ENCODE results near the gene COX7A2L.
"Not testable (repeated sequence)": the region's sequence is repeated elsewhere in the genome, so short reads cannot be mapped to it uniquely, and the experiment has no call there.

Gene COX7A2L

DNA sequence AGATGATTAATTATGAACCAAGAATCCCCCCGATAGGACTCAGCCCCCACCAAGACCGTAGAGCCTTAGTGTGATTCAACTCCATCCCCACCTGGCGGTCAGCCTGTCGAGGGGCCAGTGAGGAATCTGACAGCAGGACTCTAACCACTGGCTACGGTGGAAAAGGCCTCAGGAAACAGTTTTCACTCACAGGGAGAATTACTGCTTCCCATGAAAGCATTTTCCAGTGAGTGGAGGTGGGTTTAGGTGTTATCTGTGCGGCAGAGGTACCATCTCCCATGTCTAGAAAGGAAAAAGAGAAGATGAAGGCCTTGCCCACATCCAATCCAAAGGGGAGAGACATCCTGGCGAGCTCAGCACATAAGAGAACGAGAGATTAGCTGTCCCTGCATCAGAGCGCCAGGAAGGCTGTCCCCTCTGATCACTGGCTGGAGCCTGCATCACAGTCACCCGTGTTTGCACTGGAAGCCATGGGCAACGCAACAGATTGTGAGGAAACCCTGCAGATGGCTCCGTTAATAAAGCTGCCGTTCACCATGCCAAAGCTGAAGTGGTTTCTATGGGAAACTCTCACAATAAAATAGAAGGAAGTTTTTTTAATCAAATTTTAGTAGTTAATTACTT, 22.3 kb downstream of the COX7A2L start:
- no peak for FAIRE-seq

DNA sequence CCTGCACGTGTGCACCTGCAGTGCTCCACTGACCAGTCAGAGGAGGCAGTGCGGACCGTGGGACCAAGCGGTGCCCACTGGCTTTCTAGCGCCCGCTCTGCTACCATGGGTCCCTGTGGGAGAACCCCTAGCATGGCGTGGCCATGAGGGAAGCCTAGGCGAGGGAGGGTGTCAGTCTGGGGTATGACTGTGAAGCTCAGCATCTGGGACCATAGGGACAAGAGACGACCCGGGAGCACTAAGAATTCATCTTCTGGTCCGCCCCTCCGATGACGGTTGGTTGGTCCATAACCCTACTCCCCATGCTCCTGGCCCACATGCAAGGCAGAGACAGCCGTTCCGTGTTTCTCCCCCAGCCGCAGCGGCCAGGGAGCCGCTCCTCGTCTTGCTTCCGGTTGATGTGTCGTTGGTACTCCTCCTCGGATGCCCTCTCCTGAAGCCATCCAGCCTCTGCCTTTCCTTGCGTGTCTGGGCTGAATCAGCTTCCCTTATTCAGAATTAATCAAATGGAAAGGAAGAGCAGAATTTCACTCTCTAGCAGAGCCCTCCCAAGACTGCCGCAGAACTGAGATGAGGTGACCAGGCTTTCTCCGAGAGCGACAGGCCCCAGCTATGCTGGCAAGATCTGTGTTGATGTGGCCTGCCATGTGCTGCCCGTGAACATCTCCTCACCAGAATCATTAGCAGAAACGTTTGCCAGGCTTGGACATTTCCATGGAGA, 23.0 kb downstream of the COX7A2L start:
- no peak for FAIRE-seq

DNA sequence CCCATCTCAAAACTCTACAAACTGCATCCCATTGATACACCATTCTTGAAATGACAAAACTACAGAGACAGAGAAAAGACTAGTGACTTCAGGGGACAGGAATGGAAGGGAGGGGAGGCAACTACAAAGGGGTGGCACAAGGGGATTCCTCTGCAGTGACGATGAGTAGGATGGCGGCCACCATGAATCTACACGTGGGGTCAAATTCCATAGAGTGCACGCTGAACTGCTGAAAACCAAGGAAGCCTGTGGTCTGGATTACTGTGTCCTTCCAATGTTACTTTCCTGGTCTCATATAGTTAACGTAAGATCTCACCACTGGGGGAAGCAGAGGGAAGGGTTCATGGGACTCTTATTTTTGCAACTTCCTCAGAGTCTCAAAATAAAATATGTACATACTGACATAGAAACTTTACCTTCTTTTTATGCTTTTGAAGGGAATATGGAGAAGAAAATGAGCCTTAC, 23.6 kb downstream of the COX7A2L start:
- FAIRE-seq = no peak

- FAIRE-seq = no peak
Observed at GRCh38 chr2:42336361-42336965, 24.6 kb downstream of the COX7A2L start.

GRCh38 chr2:42335514-42336104, 25.4 kb downstream of the COX7A2L start:
- no peak for FAIRE-seq

GRCh38 chr2:42334865-42335264, 26.2 kb downstream of the COX7A2L start:
- FAIRE-seq = not testable (repeated sequence)

GRCh38 chr2:42334220-42334619, 26.8 kb downstream of the COX7A2L start:
- FAIRE-seq = no peak

GRCh38 chr2:42333579-42333978, 27.4 kb downstream of the COX7A2L start:
- no peak for FAIRE-seq

DNA sequence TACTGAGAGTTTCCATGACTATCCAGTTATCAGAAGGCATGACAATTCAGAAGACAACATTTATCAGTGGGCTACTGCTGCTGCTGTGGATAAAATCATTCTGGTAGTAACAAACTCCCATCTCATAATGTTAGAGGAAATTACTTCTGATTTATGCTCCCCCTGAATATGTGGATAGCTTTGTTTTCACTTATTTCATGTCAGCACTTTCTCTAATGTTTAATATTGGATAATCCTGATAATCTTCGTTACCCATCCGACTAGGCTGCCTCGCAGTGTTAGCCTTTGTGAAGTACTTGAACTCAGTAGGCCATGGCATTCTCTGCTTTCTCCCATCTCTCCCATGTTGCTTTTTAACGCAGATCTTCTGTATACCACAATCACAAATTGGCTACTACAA, 28.4 kb downstream of the COX7A2L start:
- no peak for FAIRE-seq

GRCh38 chr2:42331569-42332284, 29.3 kb downstream of the COX7A2L start:
- no peak for FAIRE-seq

GRCh38 chr2:42329736-42330135, 31.3 kb downstream of the COX7A2L start:
- no peak for FAIRE-seq

DNA sequence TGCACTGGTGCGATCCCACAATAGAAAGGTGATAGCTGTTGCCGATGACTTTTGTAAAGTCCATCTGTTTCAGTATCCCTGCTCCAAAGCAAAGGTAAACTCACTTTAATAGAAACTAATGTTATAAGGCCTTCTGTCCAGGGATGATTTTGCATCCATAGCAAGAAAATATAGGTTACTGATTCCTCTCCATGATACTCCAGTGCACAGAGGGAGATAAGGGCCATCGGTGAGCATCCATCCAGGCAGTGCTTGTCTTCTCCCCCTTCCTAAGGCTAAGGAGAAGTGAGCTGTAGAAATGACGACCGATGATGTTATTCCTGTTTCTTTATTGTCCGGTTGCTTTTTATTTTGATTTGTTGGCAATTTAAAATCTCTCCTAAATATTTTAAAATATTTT, 32.1 kb downstream of the COX7A2L start:
- no peak for FAIRE-seq

DNA sequence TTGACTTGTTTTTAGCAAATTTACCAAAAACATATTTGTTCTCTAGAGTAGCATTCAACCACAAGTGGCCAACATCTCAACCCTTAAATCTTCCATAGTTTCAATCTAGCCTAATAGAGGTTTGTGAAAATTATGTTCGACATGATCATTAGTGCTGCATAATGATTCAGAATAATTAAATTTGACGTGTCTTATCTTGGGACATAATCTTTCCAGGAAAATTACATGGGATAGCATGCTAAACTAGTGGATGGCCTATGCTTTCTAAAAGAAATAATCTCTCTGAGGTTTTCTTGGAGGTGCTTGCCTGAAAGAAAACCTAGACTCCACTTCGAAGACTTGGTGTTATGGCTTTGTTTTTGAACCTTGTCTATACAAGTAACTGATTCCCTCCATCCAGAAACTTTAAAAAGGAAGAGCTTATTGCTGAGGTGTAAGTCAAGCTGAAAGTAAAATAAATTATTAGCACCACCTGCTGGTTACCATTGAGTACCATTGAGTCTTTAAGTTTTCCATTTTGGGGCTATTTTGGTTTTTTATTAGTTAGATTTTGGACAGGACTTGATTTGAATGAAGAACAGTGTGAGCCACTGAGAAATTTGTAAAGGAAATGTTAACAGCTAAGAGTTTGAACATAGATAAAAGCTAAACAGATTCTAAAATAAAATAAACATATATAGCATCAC, 32.7 kb downstream of the COX7A2L start:
- no peak for FAIRE-seq

- FAIRE-seq = no peak
Observed at GRCh38 chr2:42327125-42327524, 33.9 kb downstream of the COX7A2L start.

DNA sequence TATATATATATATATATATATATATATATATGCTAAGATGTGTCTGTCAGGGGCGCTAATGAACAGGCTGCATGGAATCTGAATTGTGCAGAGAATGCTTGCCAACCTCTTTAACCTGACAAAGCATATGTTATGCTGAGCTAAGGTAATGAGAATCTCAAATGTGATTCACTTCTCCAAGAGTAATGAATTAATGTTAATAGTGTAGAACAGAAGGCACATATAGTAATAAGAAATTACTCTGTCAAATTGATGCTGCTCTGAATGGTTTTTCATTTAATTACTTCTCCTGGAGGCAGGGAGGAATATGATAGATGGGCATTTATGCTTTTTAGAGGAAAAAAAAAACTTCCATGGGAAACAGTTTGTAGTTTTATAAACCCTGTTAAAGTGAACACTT, 35.4 kb downstream of the COX7A2L start:
- no peak for FAIRE-seq

DNA sequence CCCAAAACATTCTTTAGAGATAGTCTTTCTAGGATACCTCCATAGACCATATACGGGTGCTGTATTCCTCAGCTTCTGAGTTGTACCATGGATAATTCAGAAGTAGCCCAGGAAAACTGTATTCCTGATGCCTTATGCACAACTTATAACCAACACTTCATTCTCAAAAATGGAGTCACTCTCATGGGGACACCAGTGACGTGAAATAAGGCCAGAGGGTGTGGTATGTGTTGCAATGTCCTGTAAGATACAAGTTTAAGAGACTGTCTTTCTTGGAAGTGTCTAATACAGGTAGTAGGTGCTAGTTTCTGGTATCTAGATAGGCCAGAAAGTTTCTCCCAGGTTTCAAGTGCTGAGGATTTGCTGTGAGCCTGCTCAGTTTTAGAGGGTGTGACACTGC, 36.1 kb downstream of the COX7A2L start:
- no peak for FAIRE-seq

DNA sequence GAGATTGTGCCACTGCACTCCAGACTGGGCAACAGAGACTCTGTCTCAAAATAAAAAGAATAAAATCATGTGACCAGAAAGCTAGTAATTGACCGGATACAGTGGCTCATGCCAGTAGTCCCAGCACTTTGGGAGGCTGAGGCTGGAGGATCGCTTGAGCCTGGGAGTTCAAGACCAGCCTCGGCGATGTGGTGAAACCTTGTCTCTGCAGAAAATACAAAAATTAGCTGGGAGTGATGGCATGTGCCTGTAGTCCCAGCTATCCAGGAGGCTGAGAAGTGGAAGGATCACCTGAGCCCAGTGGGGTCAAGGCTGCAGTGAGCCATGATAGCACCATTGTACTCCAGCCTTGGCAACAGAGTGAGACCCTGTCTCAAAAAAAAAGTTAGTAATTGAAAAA, 36.8 kb downstream of the COX7A2L start:
- no peak for FAIRE-seq

DNA sequence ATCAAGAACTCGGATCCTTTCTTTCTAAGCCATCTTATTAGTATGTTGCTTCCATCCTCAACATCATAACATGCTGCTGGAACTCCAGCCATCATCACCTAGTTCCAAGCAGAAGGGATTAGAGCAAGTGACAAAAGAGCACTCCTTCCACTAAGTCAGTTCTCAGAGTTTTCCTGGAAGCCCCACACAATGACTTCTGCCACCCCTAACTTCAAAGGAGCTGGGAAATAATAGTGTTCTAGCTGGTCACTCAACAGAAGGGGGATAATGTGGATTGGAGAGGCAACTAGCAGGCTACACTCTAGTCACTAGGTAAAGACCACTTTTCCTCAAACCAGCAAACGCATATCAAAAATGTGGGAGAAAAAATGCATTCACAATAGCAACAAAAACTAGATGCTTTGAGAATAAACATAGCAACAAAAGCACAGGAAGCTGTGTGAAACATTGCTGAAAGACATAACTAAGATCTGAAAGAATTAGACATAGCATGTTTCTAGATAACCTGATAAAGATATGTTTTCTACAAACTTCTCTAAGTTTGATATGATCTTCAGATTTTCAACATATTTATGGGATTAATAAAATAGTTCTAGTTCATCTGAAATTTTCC, 39.5 kb downstream of the COX7A2L start:
- FAIRE-seq = no peak

DNA sequence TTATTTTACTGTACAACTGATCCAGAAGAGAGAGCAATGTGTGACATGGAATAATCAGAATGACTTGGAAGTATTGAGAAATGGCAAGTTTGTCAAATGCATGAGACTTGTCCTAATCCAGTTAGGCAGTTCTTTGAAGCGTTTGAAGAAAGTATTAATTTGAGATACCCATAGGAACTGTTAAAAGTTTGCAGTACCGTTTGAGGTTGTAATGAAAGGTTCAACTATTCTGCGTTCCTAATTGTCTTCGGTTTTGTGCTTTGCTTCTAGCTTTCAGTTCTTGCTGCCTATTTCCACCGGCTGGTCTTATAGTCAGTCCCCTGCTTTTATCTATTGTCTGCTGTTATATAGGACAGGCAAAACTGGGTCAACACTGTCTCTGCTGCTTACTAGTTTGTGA, 41.8 kb downstream of the COX7A2L start:
- FAIRE-seq = no peak

- no peak for FAIRE-seq
Observed at GRCh38 chr2:42317945-42318344, 43.1 kb downstream of the COX7A2L start.

GRCh38 chr2:42317486-42317885, 43.5 kb downstream of the COX7A2L start:
- FAIRE-seq = no peak

GRCh38 chr2:42316910-42317309, 44.1 kb downstream of the COX7A2L start:
- no peak for FAIRE-seq
